ENCODE measurements around the gene TPRG1L.

DNA sequence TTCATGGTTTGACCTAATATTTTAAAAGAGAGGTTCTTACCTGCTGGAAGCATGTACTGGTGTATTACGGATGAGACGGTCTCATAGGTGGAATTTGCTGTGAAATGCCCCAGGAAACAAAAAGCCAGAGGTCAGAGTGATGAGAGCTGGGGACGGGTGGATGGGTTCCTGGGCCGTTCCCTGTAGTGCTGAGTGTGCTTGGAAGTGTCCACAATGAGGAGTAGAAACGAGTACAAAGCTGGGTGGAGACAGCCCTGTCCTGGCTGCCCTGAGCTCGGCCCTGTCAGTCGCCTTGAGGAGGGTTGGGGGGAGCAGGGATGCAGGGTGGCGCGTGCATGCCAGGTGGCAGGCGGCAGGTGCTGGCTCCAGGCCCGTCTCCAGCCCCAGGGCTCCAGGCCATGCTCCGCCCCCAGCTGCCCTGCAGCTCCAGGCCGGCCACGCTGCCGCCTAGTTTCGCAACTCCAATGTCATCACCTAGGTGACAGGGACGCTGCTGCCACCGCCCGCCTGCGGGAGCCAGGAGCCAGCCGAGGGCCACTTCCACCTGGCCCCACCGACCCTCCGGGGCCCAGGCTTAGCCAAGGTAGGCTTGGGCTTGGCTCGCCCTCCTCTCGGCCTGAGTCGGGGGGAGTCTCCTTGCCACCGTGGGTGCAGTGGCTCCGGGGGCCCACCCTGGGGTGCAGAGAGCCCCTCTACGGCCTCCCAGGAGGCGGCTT is 43.9 kb downstream of the TPRG1L start:
- TF ChIP-seq, protein P1, sequence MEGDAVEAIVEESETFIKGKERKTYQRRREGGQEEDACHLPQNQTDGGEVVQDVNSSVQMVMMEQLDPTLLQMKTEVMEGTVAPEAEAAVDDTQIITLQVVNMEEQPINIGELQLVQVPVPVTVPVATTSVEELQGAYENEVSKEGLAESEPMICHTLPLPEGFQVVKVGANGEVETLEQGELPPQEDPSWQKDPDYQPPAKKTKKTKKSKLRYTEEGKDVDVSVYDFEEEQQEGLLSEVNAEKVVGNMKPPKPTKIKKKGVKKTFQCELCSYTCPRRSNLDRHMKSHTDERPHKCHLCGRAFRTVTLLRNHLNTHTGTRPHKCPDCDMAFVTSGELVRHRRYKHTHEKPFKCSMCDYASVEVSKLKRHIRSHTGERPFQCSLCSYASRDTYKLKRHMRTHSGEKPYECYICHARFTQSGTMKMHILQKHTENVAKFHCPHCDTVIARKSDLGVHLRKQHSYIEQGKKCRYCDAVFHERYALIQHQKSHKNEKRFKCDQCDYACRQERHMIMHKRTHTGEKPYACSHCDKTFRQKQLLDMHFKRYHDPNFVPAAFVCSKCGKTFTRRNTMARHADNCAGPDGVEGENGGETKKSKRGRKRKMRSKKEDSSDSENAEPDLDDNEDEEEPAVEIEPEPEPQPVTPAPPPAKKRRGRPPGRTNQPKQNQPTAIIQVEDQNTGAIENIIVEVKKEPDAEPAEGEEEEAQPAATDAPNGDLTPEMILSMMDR (IDR thresholded peaks at IDR 0.05), result no peak
- TF ChIP-seq POLR2AphosphoS5 (IDR thresholded peaks at IDR 0.05) (no peak), POLR2A (IDR thresholded peaks at IDR 0.05) (no peak)

Measured in sigmoid colon (tissue), 4 donors.